Peyer's patch (tissue), 4 donors: ENCODE results near the gene TFAP2B. TPM values are rescaled to one million over a fixed set of nuclear protein-coding genes. Genes with fewer than 3 reads are reported as not detected.

ENCODE experiments used
- DNase-seq, 3 donors: peaks; one replicate each; pipeline ENCODE4 v3.0.0-alpha.2; 2017 to 2019
- H3K27ac ChIP-seq, 4 donors: fragments of 200-600 bp; sonication (generic); one replicate each; pipeline ENCODE4 v1.5.1; 2016 to 2019
- H3K27me3 ChIP-seq, 2 donors: fragments of 200-600 bp; sonication (generic); one replicate each; pipeline ENCODE4 v1.5.1; 2019
- H3K36me3 ChIP-seq, 3 donors: fragments of 200-600 bp; sonication (generic); one replicate each; pipeline ENCODE4 v1.5.1; 2016 to 2019
- H3K4me1 ChIP-seq, 4 donors: fragments of 200-600 bp; sonication (generic); one replicate each; pipeline ENCODE4 v1.5.1; 2016 to 2019
- H3K4me3 ChIP-seq, 4 donors: fragments of 200-600 bp; sonication (generic); 1 replicate in 3 of 4; 2 replicates in 1 of 4; pipeline ENCODE4 v1.5.1; 2016 to 2019; ENCODE audit warnings: mild to moderate bottlenecking in 1 of 4
- H3K9me3 ChIP-seq, 4 donors: fragments of 200-600 bp; sonication (generic); one replicate each; pipeline ENCODE4 v1.5.1; 2016 to 2019; ENCODE audit warnings: mild to moderate bottlenecking in 1 of 4
- POLR2A ChIP-seq, 2 donors: fragments of 450-650 bp; IDR thresholded peaks; one replicate each; pipeline ENCODE4 v1.5.1; 2017; ENCODE audit warnings: antibody characterized with exemption in 2 of 2, mild to moderate bottlenecking in 2 of 2, moderate library complexity in 2 of 2
- total RNA-seq, 4 donors: library from RNA; depleted of rRNA; stranded (reverse); fragments of >200 nt; gene quantifications; one replicate each; pipeline ENCODE4 v1.1.0, GENCODE V29; 2016
- TF ChIP-seq, protein P1 (sequence below), 6 experiments: fragments of 450-650 bp in 4 of 6; fragments of 200-600 bp in 2 of 6; sonication (generic) in 1 of 6; IDR thresholded peaks; one replicate each; pipeline ENCODE4 v1.5.1; 2017 to 2019; ENCODE audit warnings: antibody characterized with exemption in 6 of 6, mild to moderate bottlenecking in 3 of 6, moderate library complexity in 1 of 6

TFAP2B gene
- total RNA-seq, 4 donors from 2014 or later, result not detected

DNA sequence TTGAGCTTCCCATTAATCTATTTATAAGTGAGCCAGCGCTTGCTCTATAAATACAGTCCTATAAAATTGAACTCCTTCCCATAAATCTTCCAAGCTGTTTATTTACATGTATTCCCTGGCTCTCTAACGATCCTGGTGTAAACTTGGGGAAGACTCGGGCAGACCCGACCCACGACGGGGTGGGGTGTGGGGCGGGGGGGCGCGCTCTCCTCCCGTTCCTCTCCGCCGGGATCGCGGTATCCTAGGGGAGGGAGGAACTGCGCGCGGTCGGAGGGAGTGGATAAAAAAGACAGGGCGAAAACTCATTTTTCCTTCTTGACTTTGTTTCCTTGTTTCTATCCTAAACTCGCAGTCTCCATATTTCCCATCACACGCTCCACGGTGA, 31.1 kb downstream of the TFAP2B start:
- no peak overlapping the region for H3K27ac ChIP-seq
- H3K9me3 ChIP-seq, result no peaks in the 10 kb centered on the region
- no peaks in the 10 kb centered on the region for H3K4me1 ChIP-seq
- no peak for DNase-seq
- H3K27me3 ChIP-seq, result peaks cover 0 to 31% of the 10 kb centered on the region in 2 donors
- TF ChIP-seq POLR2A (IDR thresholded peaks at IDR 0.05), result no peak
- TF ChIP-seq, protein P1, sequence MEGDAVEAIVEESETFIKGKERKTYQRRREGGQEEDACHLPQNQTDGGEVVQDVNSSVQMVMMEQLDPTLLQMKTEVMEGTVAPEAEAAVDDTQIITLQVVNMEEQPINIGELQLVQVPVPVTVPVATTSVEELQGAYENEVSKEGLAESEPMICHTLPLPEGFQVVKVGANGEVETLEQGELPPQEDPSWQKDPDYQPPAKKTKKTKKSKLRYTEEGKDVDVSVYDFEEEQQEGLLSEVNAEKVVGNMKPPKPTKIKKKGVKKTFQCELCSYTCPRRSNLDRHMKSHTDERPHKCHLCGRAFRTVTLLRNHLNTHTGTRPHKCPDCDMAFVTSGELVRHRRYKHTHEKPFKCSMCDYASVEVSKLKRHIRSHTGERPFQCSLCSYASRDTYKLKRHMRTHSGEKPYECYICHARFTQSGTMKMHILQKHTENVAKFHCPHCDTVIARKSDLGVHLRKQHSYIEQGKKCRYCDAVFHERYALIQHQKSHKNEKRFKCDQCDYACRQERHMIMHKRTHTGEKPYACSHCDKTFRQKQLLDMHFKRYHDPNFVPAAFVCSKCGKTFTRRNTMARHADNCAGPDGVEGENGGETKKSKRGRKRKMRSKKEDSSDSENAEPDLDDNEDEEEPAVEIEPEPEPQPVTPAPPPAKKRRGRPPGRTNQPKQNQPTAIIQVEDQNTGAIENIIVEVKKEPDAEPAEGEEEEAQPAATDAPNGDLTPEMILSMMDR (IDR thresholded peaks at IDR 0.05), result no peak
- no peaks in the 10 kb centered on the region for H3K36me3 ChIP-seq
- no peak overlapping the region for H3K4me3 ChIP-seq

DNA sequence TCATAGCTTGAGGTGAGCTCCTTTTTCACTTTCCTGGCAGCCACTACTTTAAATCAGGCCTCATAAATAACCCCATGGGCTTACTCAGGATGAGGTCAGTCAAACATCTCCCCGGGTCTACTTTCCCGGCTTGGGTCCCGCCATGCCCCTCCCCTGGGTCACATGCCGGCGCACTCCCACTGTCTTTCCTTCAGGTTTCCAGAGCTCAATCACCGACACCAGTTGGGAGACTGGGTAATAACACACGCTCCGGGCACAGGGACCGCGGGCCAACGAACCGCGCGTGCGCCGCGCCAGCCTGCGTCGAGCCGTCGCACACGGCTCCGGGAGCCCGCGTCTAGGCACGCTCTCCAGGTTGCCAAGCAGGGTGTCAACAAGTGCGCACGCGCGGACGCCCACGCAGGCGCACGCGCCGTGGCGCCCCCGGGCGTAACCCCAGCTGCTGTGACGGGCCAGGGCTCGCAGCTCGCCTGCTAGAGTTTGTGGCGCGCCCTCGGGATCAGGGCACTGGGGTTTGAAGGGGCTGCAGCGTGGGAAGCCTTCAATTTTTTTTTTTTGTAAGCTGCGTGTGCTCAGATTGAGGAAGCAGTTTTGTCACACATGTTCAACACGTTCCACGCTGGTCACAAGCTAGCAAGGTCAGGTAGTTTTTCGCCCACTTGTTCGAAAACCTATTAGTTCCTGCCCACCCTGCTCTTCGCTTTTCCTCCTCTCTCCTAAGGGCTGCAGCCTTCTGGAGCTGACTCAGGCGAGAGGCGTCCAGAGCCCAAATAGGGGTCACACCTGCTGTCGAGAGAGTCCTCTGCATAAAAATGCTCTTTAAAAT, 31.8 kb downstream of the TFAP2B start:
- no peaks in the 10 kb centered on the region for H3K36me3 ChIP-seq
- no peak overlapping the region for H3K4me3 ChIP-seq
- H3K27ac ChIP-seq, result no peak overlapping the region
- DNase-seq, result no peak
- H3K27me3 ChIP-seq, result peaks cover 0 to 24% of the 10 kb centered on the region in 2 donors
- TF ChIP-seq POLR2A (IDR thresholded peaks at IDR 0.05), result no peak
- TF ChIP-seq, protein P1 (IDR thresholded peaks at IDR 0.05), result no peak
- H3K9me3 ChIP-seq, result no peaks in the 10 kb centered on the region
- no peaks in the 10 kb centered on the region for H3K4me1 ChIP-seq

DNA sequence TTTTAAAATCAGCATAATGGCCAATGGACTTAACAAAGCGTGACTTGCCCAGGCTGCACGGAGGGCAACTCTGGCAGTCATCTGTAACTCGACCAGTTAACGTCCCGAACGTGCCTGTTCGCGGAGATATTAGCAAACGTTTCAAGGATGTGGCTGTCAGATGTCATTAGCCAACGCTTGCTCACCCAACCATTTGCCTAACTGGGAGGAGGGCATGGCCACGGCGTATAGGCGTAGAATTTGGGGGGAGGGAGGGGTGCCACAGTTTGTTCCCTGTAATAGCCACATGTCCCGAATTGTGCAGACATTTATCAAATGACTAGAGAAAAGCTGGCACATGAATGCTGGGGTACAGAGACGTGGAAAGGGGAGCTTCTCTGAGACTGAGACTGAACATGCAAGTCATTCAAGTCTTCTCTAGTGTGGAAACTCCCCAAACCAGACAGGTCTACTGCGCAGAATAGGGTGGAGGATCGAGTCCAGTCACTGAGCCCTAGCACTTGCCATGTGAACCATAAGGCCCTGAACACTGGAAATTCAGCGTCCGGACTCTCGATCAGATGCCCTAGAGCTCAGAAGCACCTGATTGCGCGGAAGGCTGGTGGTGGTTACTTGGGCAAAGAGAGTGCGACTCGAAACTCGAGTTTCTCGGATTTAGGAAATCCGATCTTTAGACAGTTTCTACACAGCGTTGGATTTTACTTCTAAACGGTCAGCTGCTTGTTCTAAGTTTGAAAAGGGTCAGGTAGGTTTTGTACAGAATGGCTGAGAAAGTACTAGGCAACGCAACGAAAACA, 32.6 kb downstream of the TFAP2B start:
- H3K9me3 ChIP-seq, result no peaks in the 10 kb centered on the region
- H3K36me3 ChIP-seq, result no peaks in the 10 kb centered on the region
- H3K4me3 ChIP-seq, result no peak overlapping the region
- H3K27me3 ChIP-seq, result peaks cover 0 to 16% of the 10 kb centered on the region in 2 donors
- H3K27ac ChIP-seq, result no peak overlapping the region
- no peak for DNase-seq
- no peaks in the 10 kb centered on the region for H3K4me1 ChIP-seq
- TF ChIP-seq POLR2A (IDR thresholded peaks at IDR 0.05), result no peak
- TF ChIP-seq, protein P1 (IDR thresholded peaks at IDR 0.05), result no peak

DNA sequence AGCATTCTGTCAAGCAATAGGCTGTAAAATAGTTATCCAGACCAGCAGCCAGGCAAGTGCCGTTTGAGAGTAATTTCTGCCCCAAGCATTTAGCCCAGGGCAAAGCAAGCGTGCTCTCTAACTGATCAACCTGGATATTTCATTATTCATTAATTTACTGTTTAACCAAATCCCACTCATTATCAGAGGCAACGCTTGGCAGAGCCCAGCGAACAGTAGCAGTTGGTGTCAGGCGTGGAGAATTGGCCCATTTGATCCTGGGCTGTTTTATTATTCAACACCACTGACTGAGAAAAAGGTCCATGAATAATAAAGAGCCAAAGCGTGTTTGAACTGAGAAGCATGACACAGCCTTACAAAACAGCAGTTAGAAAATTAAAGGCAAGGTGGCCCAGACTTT, 35.3 kb downstream of the TFAP2B start:
- no peak for DNase-seq
- no peaks in the 10 kb centered on the region for H3K36me3 ChIP-seq
- H3K4me1 ChIP-seq, result no peaks in the 10 kb centered on the region
- H3K9me3 ChIP-seq, result no peaks in the 10 kb centered on the region
- H3K27me3 ChIP-seq, result peaks cover 0 to 13% of the 10 kb centered on the region in 2 donors
- no peak overlapping the region for H3K27ac ChIP-seq
- TF ChIP-seq POLR2A (IDR thresholded peaks at IDR 0.05), result no peak
- TF ChIP-seq, protein P1 (IDR thresholded peaks at IDR 0.05), result no peak
- no peak overlapping the region for H3K4me3 ChIP-seq

DNA sequence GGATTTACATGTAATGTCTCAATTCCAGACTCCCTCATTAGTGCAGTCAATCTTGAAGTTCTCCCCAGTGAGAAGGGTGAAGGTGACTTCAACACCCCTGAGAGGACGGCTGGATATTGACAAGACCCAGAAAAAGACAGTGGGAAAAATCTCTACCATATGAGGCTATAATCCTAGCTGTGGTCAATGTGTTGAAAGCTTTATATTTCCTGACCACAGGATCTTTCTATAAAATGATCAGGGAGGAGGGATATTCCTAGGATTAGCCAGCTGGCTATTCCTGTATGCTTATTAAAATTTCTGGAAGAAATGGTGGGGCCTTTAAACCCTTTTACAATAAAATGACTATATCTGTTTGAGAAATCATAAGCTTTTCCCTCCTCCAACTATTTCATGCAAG, 43.0 kb downstream of the TFAP2B start:
- Histone ChIP-seq H3K4me3 (no peak overlapping the region), H3K27me3 (no peaks in the 10 kb centered on the region), H3K4me1 (no peaks in the 10 kb centered on the region), H3K36me3 (no peaks in the 10 kb centered on the region), H3K27ac (no peak overlapping the region), H3K9me3 (no peaks in the 10 kb centered on the region)
- DNase-seq, result no peak
- TF ChIP-seq, protein P1 (IDR thresholded peaks at IDR 0.05), result no peak
- TF ChIP-seq POLR2A (IDR thresholded peaks at IDR 0.05), result no peak
